Measurements from ENCODE around the gene CDC42BPA.

- TF ChIP-seq CTCF (IDR thresholded peaks at IDR 0.05) (no peak), POLR2AphosphoS5 (IDR thresholded peaks at IDR 0.05; ENCODE audit: insufficient read depth in 1 of 2, low read depth in 1 of 2) (no peak), POLR2A (IDR thresholded peaks at IDR 0.05) (no peak)
Observed at GRCh38 chr1:227268943-227269342, 49.3 kb downstream of the CDC42BPA start.
